ENCODE data around the gene RABGEF1. TPM values are rescaled to one million over a fixed set of nuclear protein-coding genes. Genes with fewer than 3 reads are reported as not detected.

Gene RABGEF1
- total RNA-seq, 3 donors from 2014 or later (not counting 1 experiment from before 2014, with no cell fraction given): 26.1 to 38.1 (median 31.7) TPM

DNA sequence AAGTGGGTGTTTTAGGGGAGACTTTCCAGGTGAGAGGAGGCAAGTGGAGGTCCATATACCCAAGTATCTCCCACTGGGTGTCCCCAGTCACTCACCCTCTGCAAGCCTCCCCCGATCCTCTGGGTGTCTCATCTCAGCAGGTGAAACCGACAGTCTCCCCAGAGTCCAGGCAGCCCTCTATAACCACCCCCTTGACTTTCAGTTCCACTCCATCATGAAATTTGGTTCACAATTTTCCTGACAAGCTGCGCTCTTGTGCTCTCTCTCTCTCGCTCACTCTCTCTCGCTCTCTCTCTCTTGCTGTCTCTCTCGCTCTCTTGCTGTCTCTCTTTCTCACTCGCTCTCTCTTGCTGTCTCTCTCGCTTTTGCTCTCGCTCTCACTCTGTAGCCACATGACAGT, 8.1 kb upstream of the RABGEF1 start:
- Mint-ChIP-seq H3K4me3 (no peak overlapping the region), H3K36me3 (no peaks in the 10 kb centered on the region), H3K4me1 (peaks cover 22 to 37% of the 10 kb centered on the region in 2 donors), H3K27ac (peak overlapping the region in 1 of 2 donors; percentile 40), H3K9me3 (no peaks in the 10 kb centered on the region), H3K27me3 (ENCODE audit: low read depth in 2 of 2) (no peaks in the 10 kb centered on the region)
- no peaks in the 10 kb centered on the region for H3K9me3 ChIP-seq (ENCODE audit: control insufficient read depth, insufficient read depth, low read length)
- no peak for DNase-seq
- intact Hi-C loops (cut with micrococcal nuclease): no loop called here
- peaks cover 1% of the 10 kb centered on the region for H3K36me3 ChIP-seq (ENCODE audit: control insufficient read depth, insufficient read depth, low read length)
- no peak overlapping the region for H3K4me3 ChIP-seq (ENCODE audit: low read length)
- no peaks in the 10 kb centered on the region for H3K27me3 ChIP-seq (ENCODE audit: control insufficient read depth, insufficient read depth, low read length)
- WGBS (ENCODE audit: insufficient coverage): 88% methylated on average over 9 of the region's 9 CpGs
- TF ChIP-seq, protein P1, sequence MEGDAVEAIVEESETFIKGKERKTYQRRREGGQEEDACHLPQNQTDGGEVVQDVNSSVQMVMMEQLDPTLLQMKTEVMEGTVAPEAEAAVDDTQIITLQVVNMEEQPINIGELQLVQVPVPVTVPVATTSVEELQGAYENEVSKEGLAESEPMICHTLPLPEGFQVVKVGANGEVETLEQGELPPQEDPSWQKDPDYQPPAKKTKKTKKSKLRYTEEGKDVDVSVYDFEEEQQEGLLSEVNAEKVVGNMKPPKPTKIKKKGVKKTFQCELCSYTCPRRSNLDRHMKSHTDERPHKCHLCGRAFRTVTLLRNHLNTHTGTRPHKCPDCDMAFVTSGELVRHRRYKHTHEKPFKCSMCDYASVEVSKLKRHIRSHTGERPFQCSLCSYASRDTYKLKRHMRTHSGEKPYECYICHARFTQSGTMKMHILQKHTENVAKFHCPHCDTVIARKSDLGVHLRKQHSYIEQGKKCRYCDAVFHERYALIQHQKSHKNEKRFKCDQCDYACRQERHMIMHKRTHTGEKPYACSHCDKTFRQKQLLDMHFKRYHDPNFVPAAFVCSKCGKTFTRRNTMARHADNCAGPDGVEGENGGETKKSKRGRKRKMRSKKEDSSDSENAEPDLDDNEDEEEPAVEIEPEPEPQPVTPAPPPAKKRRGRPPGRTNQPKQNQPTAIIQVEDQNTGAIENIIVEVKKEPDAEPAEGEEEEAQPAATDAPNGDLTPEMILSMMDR (IDR thresholded peaks at IDR 0.05): no peak
- no peak overlapping the region for H3K27ac ChIP-seq (ENCODE audit: low read length)
- peaks cover 5% of the 10 kb centered on the region for H3K4me1 ChIP-seq (ENCODE audit: control insufficient read depth, insufficient read depth, low read length)
- ATAC-seq: no peak

DNA sequence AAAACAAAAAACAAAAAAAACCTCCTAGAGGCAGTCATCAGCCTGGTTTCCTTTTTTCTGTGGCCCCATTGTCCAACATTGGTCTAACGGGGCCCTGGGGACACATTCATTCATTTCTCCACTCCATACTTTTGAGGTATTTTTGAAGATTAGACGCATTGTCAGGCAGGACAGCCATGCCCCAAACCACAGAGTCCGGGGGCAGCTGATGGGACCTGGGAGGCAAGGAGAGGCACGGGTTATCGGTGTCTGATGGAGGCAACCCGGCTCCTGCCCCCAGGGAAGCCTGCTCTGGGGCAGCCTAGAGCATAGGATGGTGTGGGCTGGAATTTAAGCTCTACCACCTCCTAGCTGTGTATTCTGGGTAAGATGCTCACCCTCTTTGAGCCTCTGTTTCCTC, 6.5 kb upstream of the RABGEF1 start:
- Histone ChIP-seq H3K27ac (ENCODE audit: low read length) (no peak overlapping the region), H3K4me1 (ENCODE audit: control insufficient read depth, insufficient read depth, low read length) (peaks cover 10% of the 10 kb centered on the region), H3K9me3 (ENCODE audit: control insufficient read depth, insufficient read depth, low read length) (no peaks in the 10 kb centered on the region), H3K4me3 (ENCODE audit: low read length) (no peak overlapping the region), H3K36me3 (ENCODE audit: control insufficient read depth, insufficient read depth, low read length) (peaks cover 1% of the 10 kb centered on the region), H3K27me3 (ENCODE audit: control insufficient read depth, insufficient read depth, low read length) (no peaks in the 10 kb centered on the region)
- H3K27ac Mint-ChIP-seq: no peak overlapping the region
- 94% methylated on average over 6 of the region's 6 CpGs for whole genome bisulfite sequencing (ENCODE audit: insufficient coverage)
- TF ChIP-seq, protein P1 (IDR thresholded peaks at IDR 0.05): no peak
- ATAC-seq: no peak
- no peaks in the 10 kb centered on the region for H3K9me3 Mint-ChIP-seq
- H3K36me3 Mint-ChIP-seq: no peaks in the 10 kb centered on the region
- peaks cover 22 to 33% of the 10 kb centered on the region in 2 donors for H3K4me1 Mint-ChIP-seq
- H3K4me3 Mint-ChIP-seq: no peak overlapping the region
- DNase-seq: no peak
- intact Hi-C loops (cut with micrococcal nuclease): no loop called here
- no peaks in the 10 kb centered on the region for H3K27me3 Mint-ChIP-seq (ENCODE audit: low read depth in 2 of 2)

DNA sequence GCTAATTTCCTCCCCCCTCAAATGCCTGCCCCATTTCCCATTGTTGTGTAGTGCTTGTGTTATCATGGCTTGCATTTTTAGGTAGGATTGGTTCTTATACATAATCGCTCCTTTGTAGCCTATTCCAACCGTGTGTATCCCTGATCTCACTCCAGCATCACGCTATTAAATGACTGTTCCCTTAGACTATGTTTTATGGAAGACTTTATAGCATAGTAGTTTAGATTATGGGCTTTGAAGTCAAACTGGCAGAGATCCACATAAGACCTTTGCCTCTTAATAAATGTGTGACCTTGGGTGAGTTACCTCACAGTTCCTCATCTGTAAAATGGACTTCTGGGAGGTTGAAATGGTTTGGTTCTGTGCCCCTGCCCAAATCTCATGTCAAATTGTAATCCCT, 5.4 kb upstream of the RABGEF1 start:
- 100% methylated on average over 3 of the region's 3 CpGs for WGBS (ENCODE audit: insufficient coverage)
- intact Hi-C loops (cut with micrococcal nuclease): no loop called here
- Mint-ChIP-seq H3K27ac (peak overlapping the region; percentile 49 to 76), H3K9me3 (no peaks in the 10 kb centered on the region), H3K27me3 (ENCODE audit: low read depth in 2 of 2) (no peaks in the 10 kb centered on the region), H3K36me3 (no peaks in the 10 kb centered on the region), H3K4me1 (peaks cover 28 to 35% of the 10 kb centered on the region in 2 donors), H3K4me3 (no peak overlapping the region)
- H3K9me3 ChIP-seq (ENCODE audit: control insufficient read depth, insufficient read depth, low read length): no peaks in the 10 kb centered on the region
- H3K36me3 ChIP-seq (ENCODE audit: control insufficient read depth, insufficient read depth, low read length): peaks cover 1% of the 10 kb centered on the region
- ATAC-seq (no peak), DNase-seq (no peak)
- H3K27ac ChIP-seq (ENCODE audit: low read length): no peak overlapping the region
- H3K4me3 ChIP-seq (ENCODE audit: low read length): no peak overlapping the region
- TF ChIP-seq, protein P1 (IDR thresholded peaks at IDR 0.05): no peak
- H3K27me3 ChIP-seq (ENCODE audit: control insufficient read depth, insufficient read depth, low read length): no peaks in the 10 kb centered on the region
- peaks cover 21% of the 10 kb centered on the region for H3K4me1 ChIP-seq (ENCODE audit: control insufficient read depth, insufficient read depth, low read length)

DNA sequence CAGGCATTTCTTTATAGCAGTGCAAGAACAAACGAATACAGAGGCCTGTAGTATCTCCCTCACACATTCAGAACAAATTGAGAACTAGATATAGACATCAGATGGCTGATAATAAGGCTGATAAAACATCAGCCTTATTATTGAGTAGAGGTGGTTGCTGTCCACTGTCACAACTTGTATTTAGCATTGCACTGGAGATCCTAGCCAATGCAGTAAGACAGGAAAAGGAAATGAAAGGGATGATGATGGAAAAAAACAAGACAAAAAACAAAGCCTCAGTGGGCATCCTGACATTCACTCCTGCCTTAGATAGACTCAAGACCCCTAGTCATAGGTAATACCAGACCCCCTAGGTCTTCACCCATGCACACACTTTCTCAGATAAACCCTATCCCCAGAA, 4.7 kb upstream of the RABGEF1 start:
- Mint-ChIP-seq H3K27ac (peak overlapping the region; percentile 49 to 76), H3K27me3 (ENCODE audit: low read depth in 2 of 2) (no peaks in the 10 kb centered on the region), H3K36me3 (no peaks in the 10 kb centered on the region), H3K4me3 (no peak overlapping the region), H3K4me1 (peaks cover 31 to 38% of the 10 kb centered on the region in 2 donors), H3K9me3 (no peaks in the 10 kb centered on the region)
- ATAC-seq: no peak
- no peak overlapping the region for H3K4me3 ChIP-seq (ENCODE audit: low read length)
- DNase-seq: no peak
- peaks cover 1% of the 10 kb centered on the region for H3K36me3 ChIP-seq (ENCODE audit: control insufficient read depth, insufficient read depth, low read length)
- intact Hi-C loops (cut with micrococcal nuclease): no loop called here
- no peaks in the 10 kb centered on the region for H3K9me3 ChIP-seq (ENCODE audit: control insufficient read depth, insufficient read depth, low read length)
- H3K4me1 ChIP-seq (ENCODE audit: control insufficient read depth, insufficient read depth, low read length): peaks cover 21% of the 10 kb centered on the region
- no peaks in the 10 kb centered on the region for H3K27me3 ChIP-seq (ENCODE audit: control insufficient read depth, insufficient read depth, low read length)
- TF ChIP-seq, protein P1 (IDR thresholded peaks at IDR 0.05): no peak
- H3K27ac ChIP-seq (ENCODE audit: low read length): peak overlapping the region; percentile 4
- no CpG with 5 or more reads among the region's 1 CpG for WGBS (ENCODE audit: insufficient coverage)

Data from natural killer cell (primary cell).